ENCODE data around the gene CRELD2. TPM values are rescaled to one million over a fixed set of nuclear protein-coding genes. Genes with fewer than 3 reads are reported as not detected.
"Not testable (repeated sequence)": the region's sequence is repeated elsewhere in the genome, so short reads cannot be mapped to it uniquely, and the experiment has no call there.

CRELD2 gene
- polyA plus RNA-seq, 1 donor = 28.9 TPM

GRCh38 chr22:49945042-49945794 is 26.8 kb downstream of the CRELD2 start:
- H3K36me3 ChIP-seq (ENCODE audit: control insufficient read depth, insufficient read depth, low read length); H3K9me3 ChIP-seq (ENCODE audit: control insufficient read depth, low read depth, low read length); H3K27ac ChIP-seq (ENCODE audit: low read length); DNase-seq; H3K4me3 ChIP-seq (ENCODE audit: low read length); H3K27me3 ChIP-seq (ENCODE audit: control insufficient read depth, insufficient read depth, low read length): not testable (repeated sequence)
- H3K4me1 ChIP-seq (ENCODE audit: control insufficient read depth, insufficient read depth, low read length) = peaks cover 38% of the 10 kb centered on the region
- no CpG with 5 or more reads among the region's 17 CpGs for WGBS (ENCODE audit: insufficient coverage, low lambda C conversion rate)

- WGBS (ENCODE audit: insufficient coverage, low lambda C conversion rate) = no CpG with 5 or more reads among the region's 17 CpGs
- peaks cover 52% of the 10 kb centered on the region for H3K4me1 ChIP-seq (ENCODE audit: control insufficient read depth, insufficient read depth, low read length)
- peak in 1 of 2 donors; percentile 82 for DNase-seq
- H3K27ac ChIP-seq (ENCODE audit: low read length) = peak overlapping the region; percentile 96
- no peak overlapping the region for H3K4me3 ChIP-seq (ENCODE audit: low read length)
- H3K36me3 ChIP-seq (ENCODE audit: control insufficient read depth, insufficient read depth, low read length) = no peaks in the 10 kb centered on the region
- no peaks in the 10 kb centered on the region for H3K9me3 ChIP-seq (ENCODE audit: control insufficient read depth, low read depth, low read length)
- no peaks in the 10 kb centered on the region for H3K27me3 ChIP-seq (ENCODE audit: control insufficient read depth, insufficient read depth, low read length)
Measured at GRCh38 chr22:49946612-49947295, 28.3 kb downstream of the CRELD2 start.

- Histone ChIP-seq H3K4me3 (ENCODE audit: low read length) (no peak overlapping the region), H3K4me1 (ENCODE audit: control insufficient read depth, insufficient read depth, low read length) (peaks cover 57% of the 10 kb centered on the region)
- WGBS (ENCODE audit: insufficient coverage, low lambda C conversion rate) = no CpG with 5 or more reads among the region's 6 CpGs
Measured at GRCh38 chr22:49947296-49947622, 28.8 kb downstream of the CRELD2 start.

GRCh38 chr22:49948116-49948957 is 29.9 kb downstream of the CRELD2 start:
- no peaks in the 10 kb centered on the region for H3K27me3 ChIP-seq (ENCODE audit: control insufficient read depth, insufficient read depth, low read length)
- WGBS (ENCODE audit: insufficient coverage, low lambda C conversion rate) = no CpG with 5 or more reads among the region's 23 CpGs

More at GRCh38 chr22:49947296-49947622, 28.8 kb downstream of the CRELD2 start:
- H3K36me3 ChIP-seq (ENCODE audit: control insufficient read depth, insufficient read depth, low read length) = no peaks in the 10 kb centered on the region
- H3K27me3 ChIP-seq (ENCODE audit: control insufficient read depth, insufficient read depth, low read length) = no peaks in the 10 kb centered on the region
- peak overlapping the region; percentile 96 for H3K27ac ChIP-seq (ENCODE audit: low read length)
- no peaks in the 10 kb centered on the region for H3K9me3 ChIP-seq (ENCODE audit: control insufficient read depth, low read depth, low read length)
- no peak for DNase-seq

GRCh38 chr22:49948958-49949913 is 30.8 kb downstream of the CRELD2 start:
- peak overlapping the region; percentile 38 for H3K4me3 ChIP-seq (ENCODE audit: low read length)
- peak overlapping the region; percentile 96 for H3K27ac ChIP-seq (ENCODE audit: low read length)
- WGBS (ENCODE audit: insufficient coverage, low lambda C conversion rate) = no CpG with 5 or more reads among the region's 42 CpGs
- peaks cover 74% of the 10 kb centered on the region for H3K4me1 ChIP-seq (ENCODE audit: control insufficient read depth, insufficient read depth, low read length)
- H3K27me3 ChIP-seq (ENCODE audit: control insufficient read depth, insufficient read depth, low read length) = no peaks in the 10 kb centered on the region
- no peaks in the 10 kb centered on the region for H3K36me3 ChIP-seq (ENCODE audit: control insufficient read depth, insufficient read depth, low read length)
- no peaks in the 10 kb centered on the region for H3K9me3 ChIP-seq (ENCODE audit: control insufficient read depth, low read depth, low read length)
- DNase-seq = peak; percentile 89 to 93

More at GRCh38 chr22:49948116-49948957, 29.9 kb downstream of the CRELD2 start:
- Histone ChIP-seq H3K36me3 (ENCODE audit: control insufficient read depth, insufficient read depth, low read length) (no peaks in the 10 kb centered on the region), H3K9me3 (ENCODE audit: control insufficient read depth, low read depth, low read length) (no peaks in the 10 kb centered on the region), H3K27ac (ENCODE audit: low read length) (peak overlapping the region; percentile 96), H3K4me1 (ENCODE audit: control insufficient read depth, insufficient read depth, low read length) (peaks cover 67% of the 10 kb centered on the region), H3K4me3 (ENCODE audit: low read length) (peak overlapping the region; percentile 38)
- DNase-seq = peak in 1 of 2 donors; percentile 75

GRCh38 chr22:49949914-49950292 is 31.5 kb downstream of the CRELD2 start:
- no peak overlapping the region for H3K4me3 ChIP-seq (ENCODE audit: low read length)
- peak overlapping the region; percentile 96 for H3K27ac ChIP-seq (ENCODE audit: low read length)
- H3K4me1 ChIP-seq (ENCODE audit: control insufficient read depth, insufficient read depth, low read length) = peaks cover 78% of the 10 kb centered on the region
- peak in 1 of 2 donors; percentile 63 for DNase-seq
- H3K27me3 ChIP-seq (ENCODE audit: control insufficient read depth, insufficient read depth, low read length) = no peaks in the 10 kb centered on the region
- no peaks in the 10 kb centered on the region for H3K36me3 ChIP-seq (ENCODE audit: control insufficient read depth, insufficient read depth, low read length)
- WGBS (ENCODE audit: insufficient coverage, low lambda C conversion rate) = no CpG with 5 or more reads among the region's 11 CpGs
- H3K9me3 ChIP-seq (ENCODE audit: control insufficient read depth, low read depth, low read length) = no peaks in the 10 kb centered on the region

- Histone ChIP-seq H3K4me1 (ENCODE audit: control insufficient read depth, insufficient read depth, low read length) (peaks cover 82% of the 10 kb centered on the region), H3K27ac (ENCODE audit: low read length) (peak overlapping the region; percentile 95), H3K4me3 (ENCODE audit: low read length) (no peak overlapping the region), H3K36me3 (ENCODE audit: control insufficient read depth, insufficient read depth, low read length) (no peaks in the 10 kb centered on the region), H3K27me3 (ENCODE audit: control insufficient read depth, insufficient read depth, low read length) (no peaks in the 10 kb centered on the region), H3K9me3 (ENCODE audit: control insufficient read depth, low read depth, low read length) (no peaks in the 10 kb centered on the region)
- WGBS (ENCODE audit: insufficient coverage, low lambda C conversion rate) = no CpG with 5 or more reads among the region's 18 CpGs
- peak in 1 of 2 donors; percentile 61 for DNase-seq
Measured at GRCh38 chr22:49950396-49950994, 32.1 kb downstream of the CRELD2 start.

GRCh38 chr22:49951000-49951677 is 32.7 kb downstream of the CRELD2 start:
- Histone ChIP-seq H3K27me3 (ENCODE audit: control insufficient read depth, insufficient read depth, low read length) (no peaks in the 10 kb centered on the region), H3K27ac (ENCODE audit: low read length) (peak overlapping the region; percentile 95), H3K4me1 (ENCODE audit: control insufficient read depth, insufficient read depth, low read length) (peaks cover 85% of the 10 kb centered on the region), H3K4me3 (ENCODE audit: low read length) (no peak overlapping the region), H3K36me3 (ENCODE audit: control insufficient read depth, insufficient read depth, low read length) (no peaks in the 10 kb centered on the region), H3K9me3 (ENCODE audit: control insufficient read depth, low read depth, low read length) (no peaks in the 10 kb centered on the region)
- WGBS (ENCODE audit: insufficient coverage, low lambda C conversion rate) = 52% methylated on average over 2 of the region's 28 CpGs
- DNase-seq = peak; percentile 93 to 97

- H3K9me3 ChIP-seq (ENCODE audit: control insufficient read depth, low read depth, low read length) = no peaks in the 10 kb centered on the region
- no peak for DNase-seq
- WGBS (ENCODE audit: insufficient coverage, low lambda C conversion rate) = no CpG with 5 or more reads among the region's 4 CpGs
- H3K36me3 ChIP-seq (ENCODE audit: control insufficient read depth, insufficient read depth, low read length) = no peaks in the 10 kb centered on the region
- H3K4me3 ChIP-seq (ENCODE audit: low read length) = no peak overlapping the region
- peak overlapping the region; percentile 95 for H3K27ac ChIP-seq (ENCODE audit: low read length)
- H3K27me3 ChIP-seq (ENCODE audit: control insufficient read depth, insufficient read depth, low read length) = no peaks in the 10 kb centered on the region
- H3K4me1 ChIP-seq (ENCODE audit: control insufficient read depth, insufficient read depth, low read length) = peaks cover 81% of the 10 kb centered on the region
Measured at GRCh38 chr22:49951678-49951985, 33.2 kb downstream of the CRELD2 start.
